Measurements from ENCODE around the gene PSMB7.

The PSMB7 gene

DNA sequence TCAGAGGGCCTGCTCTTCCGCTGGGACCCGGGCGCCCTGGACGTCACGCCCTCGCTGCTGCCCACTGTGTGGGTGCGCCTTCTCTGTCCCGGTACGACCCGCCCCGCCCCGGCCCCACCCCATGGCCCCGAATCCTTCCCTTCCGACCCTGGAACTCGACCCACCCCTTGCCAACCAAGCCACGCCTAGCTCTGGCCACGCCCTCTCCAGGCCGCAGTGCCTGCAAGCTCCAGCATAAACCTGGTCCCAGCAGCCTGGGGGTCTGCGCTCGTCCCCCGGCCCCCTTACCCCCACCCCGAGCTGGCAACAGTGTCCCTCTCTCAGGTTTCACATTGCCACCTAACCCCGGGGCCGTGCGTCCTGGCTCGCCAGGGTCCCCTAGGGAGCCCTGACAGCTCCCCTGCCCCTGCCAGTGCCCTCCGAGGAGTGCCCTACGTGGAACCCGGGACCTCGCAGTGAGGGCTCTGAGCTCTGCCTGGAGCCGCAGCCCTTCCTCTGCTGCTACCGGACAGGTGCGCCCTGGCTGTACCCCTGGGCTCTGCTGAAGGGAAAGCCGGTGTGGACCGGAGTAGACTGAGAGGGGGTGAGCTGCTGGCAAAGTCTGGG lies 38.4 kb upstream of the PSMB7 start:
- H3K9ac ChIP-seq (ENCODE audit: low read depth in 1 of 2, low read length in 2 of 2) = no peak overlapping the region
- peak overlapping the region; percentile 37 to 39 for H3K4me3 ChIP-seq (ENCODE audit: low read length in 2 of 2)
- H3K9me3 ChIP-seq (ENCODE audit: control insufficient read depth in 2 of 2, low read length in 2 of 2) = no peaks in the 10 kb centered on the region
- H3K4me1 ChIP-seq (ENCODE audit: control insufficient read depth in 2 of 2, insufficient read depth in 2 of 2, low read length in 2 of 2) = peaks cover 2% of the 10 kb centered on the region in 2 donors
- no peak overlapping the region for H3K27ac ChIP-seq (ENCODE audit: low read depth in 2 of 2, low read length in 2 of 2)
- H3K36me3 ChIP-seq (ENCODE audit: control insufficient read depth in 2 of 2, insufficient read depth in 2 of 2, low read length in 2 of 2) = no peaks in the 10 kb centered on the region
- H3K27me3 ChIP-seq (ENCODE audit: control insufficient read depth in 2 of 2, insufficient read depth in 2 of 2, low read length in 2 of 2) = peaks cover 17 to 19% of the 10 kb centered on the region in 2 donors

DNA sequence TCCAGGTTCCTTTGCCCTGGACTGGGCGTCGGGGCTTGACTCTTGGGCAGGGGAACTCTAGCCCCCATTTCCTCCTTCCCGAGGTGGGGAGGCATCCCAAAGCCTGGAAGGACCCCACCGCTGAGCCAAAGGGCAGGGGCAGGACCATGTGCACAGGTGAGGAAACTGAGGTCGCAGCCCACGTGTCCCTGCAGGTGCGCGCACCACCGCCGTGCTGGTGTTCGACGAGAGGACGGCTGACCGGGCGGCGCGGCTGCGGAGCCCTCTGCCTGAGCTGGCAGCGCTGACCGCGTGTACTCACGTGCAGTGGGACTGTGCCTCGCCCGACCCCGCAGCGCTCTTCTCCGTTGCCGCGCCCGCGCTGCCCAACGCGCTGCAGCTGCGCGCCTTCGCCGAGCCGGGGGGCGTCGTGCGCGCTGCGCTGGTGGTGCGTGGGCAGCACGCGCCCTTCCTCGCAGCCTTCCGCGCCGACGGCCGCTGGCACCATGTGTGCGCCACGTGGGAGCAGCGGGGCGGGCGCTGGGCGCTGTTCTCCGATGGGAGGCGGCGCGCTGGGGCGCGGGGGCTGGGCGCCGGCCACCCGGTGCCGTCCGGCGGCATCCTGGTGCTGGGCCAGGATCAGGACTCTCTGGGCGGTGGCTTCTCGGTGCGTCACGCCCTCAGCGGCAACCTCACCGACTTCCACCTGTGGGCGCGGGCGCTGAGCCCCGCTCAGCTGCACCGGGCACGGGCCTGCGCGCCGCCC lies 37.8 kb upstream of the PSMB7 start:
- Histone ChIP-seq H3K9me3 (ENCODE audit: control insufficient read depth in 2 of 2, low read length in 2 of 2) (no peaks in the 10 kb centered on the region), H3K27me3 (ENCODE audit: control insufficient read depth in 2 of 2, insufficient read depth in 2 of 2, low read length in 2 of 2) (peaks cover 17 to 19% of the 10 kb centered on the region in 2 donors), H3K36me3 (ENCODE audit: control insufficient read depth in 2 of 2, insufficient read depth in 2 of 2, low read length in 2 of 2) (no peaks in the 10 kb centered on the region), H3K4me1 (ENCODE audit: control insufficient read depth in 2 of 2, insufficient read depth in 2 of 2, low read length in 2 of 2) (peaks cover 2% of the 10 kb centered on the region in 2 donors), H3K9ac (ENCODE audit: low read depth in 1 of 2, low read length in 2 of 2) (no peak overlapping the region), H3K27ac (ENCODE audit: low read depth in 2 of 2, low read length in 2 of 2) (no peak overlapping the region), H3K4me3 (ENCODE audit: low read length in 2 of 2) (peak overlapping the region; percentile 37 to 39)

DNA sequence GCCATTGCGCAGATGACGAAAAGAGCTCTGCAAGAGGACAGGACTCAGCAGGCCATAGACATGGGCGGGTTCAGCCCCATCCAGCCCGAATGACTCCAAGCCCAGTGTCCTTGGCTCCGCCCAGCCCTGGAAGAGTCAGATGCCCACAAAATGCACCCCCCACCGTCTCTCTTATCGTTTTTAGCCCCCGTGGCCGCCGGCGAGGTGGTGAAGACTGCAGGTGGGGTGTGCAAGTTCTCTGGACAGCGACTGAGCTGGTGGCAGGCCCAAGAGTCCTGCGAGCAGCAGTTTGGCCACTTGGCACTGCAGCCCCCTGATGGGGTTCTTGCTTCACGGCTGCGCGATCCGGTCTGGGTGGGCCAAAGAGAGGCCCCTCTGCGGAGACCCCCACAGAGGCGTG lies 37.1 kb upstream of the PSMB7 start:
- no peak overlapping the region for H3K4me3 ChIP-seq (ENCODE audit: low read length in 2 of 2)
- no peak overlapping the region for H3K9ac ChIP-seq (ENCODE audit: low read depth in 1 of 2, low read length in 2 of 2)
- no peaks in the 10 kb centered on the region for H3K36me3 ChIP-seq (ENCODE audit: control insufficient read depth in 2 of 2, insufficient read depth in 2 of 2, low read length in 2 of 2)
- peaks cover 2% of the 10 kb centered on the region in 2 donors for H3K4me1 ChIP-seq (ENCODE audit: control insufficient read depth in 2 of 2, insufficient read depth in 2 of 2, low read length in 2 of 2)
- no peak overlapping the region for H3K27ac ChIP-seq (ENCODE audit: low read depth in 2 of 2, low read length in 2 of 2)
- H3K27me3 ChIP-seq (ENCODE audit: control insufficient read depth in 2 of 2, insufficient read depth in 2 of 2, low read length in 2 of 2) = peaks cover 17 to 19% of the 10 kb centered on the region in 2 donors
- no peaks in the 10 kb centered on the region for H3K9me3 ChIP-seq (ENCODE audit: control insufficient read depth in 2 of 2, low read length in 2 of 2)

DNA sequence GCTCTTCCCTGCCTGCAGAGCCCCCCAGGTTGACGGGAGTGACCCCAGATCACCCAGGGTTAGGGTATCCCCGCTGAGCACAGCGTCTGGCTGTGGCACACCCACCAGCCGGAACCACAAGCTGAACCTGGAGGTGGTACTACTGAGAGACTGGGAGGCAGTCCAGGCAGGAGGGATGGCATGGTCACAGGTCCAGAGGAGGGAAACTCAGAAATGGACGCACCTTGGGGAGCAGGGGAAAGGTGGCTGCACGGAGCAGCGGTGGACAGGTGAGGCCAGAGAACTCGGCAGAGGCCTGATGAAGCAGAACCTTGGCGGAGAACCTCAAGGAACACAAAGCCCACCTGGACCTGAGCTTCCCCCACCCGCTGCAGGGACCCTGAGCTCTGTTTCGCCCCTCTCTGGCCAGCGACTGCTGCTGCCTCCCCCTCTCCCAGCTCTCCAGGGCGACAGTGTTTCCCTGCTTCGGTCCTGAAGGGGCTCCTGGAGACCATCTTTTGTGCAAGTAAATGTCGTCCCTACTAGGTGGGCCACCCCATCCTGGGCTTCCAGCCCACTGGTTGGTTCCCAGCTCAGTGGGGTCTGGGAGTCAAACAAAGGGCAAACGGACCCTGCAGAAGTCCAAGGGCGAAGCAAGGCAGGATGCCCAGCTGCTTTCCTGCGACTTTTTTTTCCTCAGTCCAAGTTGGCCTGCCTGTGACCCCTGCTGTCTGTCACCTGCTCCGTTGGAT lies 35.9 kb upstream of the PSMB7 start:
- no peak overlapping the region for H3K9ac ChIP-seq (ENCODE audit: low read depth in 1 of 2, low read length in 2 of 2)
- no peaks in the 10 kb centered on the region for H3K9me3 ChIP-seq (ENCODE audit: control insufficient read depth in 2 of 2, low read length in 2 of 2)
- H3K4me1 ChIP-seq (ENCODE audit: control insufficient read depth in 2 of 2, insufficient read depth in 2 of 2, low read length in 2 of 2) = peaks cover 2% of the 10 kb centered on the region in 2 donors
- no peaks in the 10 kb centered on the region for H3K36me3 ChIP-seq (ENCODE audit: control insufficient read depth in 2 of 2, insufficient read depth in 2 of 2, low read length in 2 of 2)
- no peak overlapping the region for H3K4me3 ChIP-seq (ENCODE audit: low read length in 2 of 2)
- H3K27me3 ChIP-seq (ENCODE audit: control insufficient read depth in 2 of 2, insufficient read depth in 2 of 2, low read length in 2 of 2) = peaks cover 17 to 19% of the 10 kb centered on the region in 2 donors
- no peak overlapping the region for H3K27ac ChIP-seq (ENCODE audit: low read depth in 2 of 2, low read length in 2 of 2)

DNA sequence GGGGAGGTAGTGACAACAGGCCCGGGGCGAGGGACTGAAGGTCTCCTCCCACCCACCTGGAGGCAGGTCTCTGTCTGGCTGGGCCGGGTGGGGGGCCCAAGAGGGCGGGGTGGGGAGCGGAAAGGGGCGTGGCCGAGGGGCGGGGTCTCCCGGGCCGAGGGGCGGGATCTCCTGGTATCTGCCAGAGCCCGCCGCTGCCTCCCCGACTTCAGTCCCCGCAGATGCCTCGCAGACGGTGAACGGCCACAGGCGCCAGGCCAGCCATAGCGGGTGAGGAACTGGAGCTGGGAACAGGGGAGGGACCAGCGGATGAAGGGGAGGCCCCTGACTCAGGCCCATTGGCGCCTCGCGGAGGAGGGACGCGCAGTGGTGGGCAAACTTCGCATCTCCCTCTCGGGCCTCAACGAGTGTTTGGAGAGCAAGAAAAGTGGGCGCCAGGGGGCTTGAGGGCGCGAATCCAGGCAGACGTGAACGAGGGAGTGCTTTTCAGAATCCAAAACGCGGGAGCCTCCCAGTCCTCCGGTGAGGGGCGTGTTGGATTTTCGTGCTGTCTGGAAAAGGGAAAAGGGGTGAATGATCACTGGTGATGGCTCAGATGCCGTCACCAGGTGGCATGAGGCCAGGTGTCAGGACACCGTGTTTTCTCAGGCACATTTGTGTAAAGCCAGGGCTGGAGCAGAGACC lies 35.1 kb upstream of the PSMB7 start, which contains the start of gene ADGRD2:
TSS of gene ADGRD2 (plus strand) at position 211 of the 684 bp plus-strand sequence. CDS start 1,216 bp downstream, outside the sequence.
- no peak within 1 kb of the TSS for H3K27ac ChIP-seq (ENCODE audit: low read depth in 2 of 2, low read length in 2 of 2)
- H3K4me1 ChIP-seq (ENCODE audit: control insufficient read depth in 2 of 2, insufficient read depth in 2 of 2, low read length in 2 of 2) = peaks cover 2% of the 10 kb centered on the region in 2 donors
- H3K9ac ChIP-seq (ENCODE audit: low read depth in 1 of 2, low read length in 2 of 2) = no peak within 1 kb of the TSS
- H3K9me3 ChIP-seq (ENCODE audit: control insufficient read depth in 2 of 2, low read length in 2 of 2) = no peaks in the 10 kb centered on the region
- peaks cover 17 to 19% of the 10 kb centered on the region in 2 donors for H3K27me3 ChIP-seq (ENCODE audit: control insufficient read depth in 2 of 2, insufficient read depth in 2 of 2, low read length in 2 of 2)
- H3K4me3 ChIP-seq (ENCODE audit: low read length in 2 of 2) = no peak within 1 kb of the TSS
- H3K36me3 ChIP-seq (ENCODE audit: control insufficient read depth in 2 of 2, insufficient read depth in 2 of 2, low read length in 2 of 2) = no peaks in the 10 kb centered on the region

DNA sequence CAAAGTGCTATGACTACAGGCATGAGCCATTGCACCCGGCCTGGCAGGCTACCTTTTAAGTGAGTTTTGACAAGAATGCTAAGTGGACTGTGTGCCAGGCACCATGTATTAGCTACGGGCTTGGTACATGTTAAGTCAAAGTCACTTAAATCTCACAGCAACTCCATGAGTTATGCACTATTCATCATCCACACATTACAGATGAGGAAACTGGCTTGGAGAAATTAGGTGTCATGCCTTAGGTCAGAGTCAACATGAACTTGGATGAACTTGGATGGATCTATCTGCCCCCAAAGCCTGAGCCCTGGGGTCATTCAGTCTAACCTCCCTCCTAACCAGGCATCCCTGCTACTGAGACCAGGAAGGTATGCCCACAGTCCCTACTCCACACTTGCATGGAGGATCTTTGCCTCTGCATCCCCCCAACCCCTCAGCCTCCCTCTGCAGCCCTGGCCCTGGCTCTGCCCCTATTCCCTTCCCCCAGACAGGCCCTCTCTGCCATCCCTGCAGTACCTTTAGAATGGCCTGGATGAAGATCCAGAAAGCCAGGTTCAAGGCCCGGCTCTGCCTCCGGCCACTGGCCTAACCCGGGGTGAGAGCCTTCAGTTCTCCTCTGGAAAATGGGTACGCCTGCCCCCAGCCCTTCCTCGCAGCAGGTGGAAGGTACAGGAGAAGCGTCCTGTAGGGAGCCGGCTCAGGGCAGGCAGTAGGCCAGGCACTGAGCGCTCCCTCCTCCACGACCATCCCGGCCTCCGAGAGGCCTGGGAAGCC lies 34.3 kb upstream of the PSMB7 start:
- Histone ChIP-seq H3K4me1 (ENCODE audit: control insufficient read depth in 2 of 2, insufficient read depth in 2 of 2, low read length in 2 of 2) (peaks cover 2% of the 10 kb centered on the region in 2 donors), H3K27ac (ENCODE audit: low read depth in 2 of 2, low read length in 2 of 2) (no peak overlapping the region), H3K4me3 (ENCODE audit: low read length in 2 of 2) (no peak overlapping the region), H3K27me3 (ENCODE audit: control insufficient read depth in 2 of 2, insufficient read depth in 2 of 2, low read length in 2 of 2) (peaks cover 17 to 19% of the 10 kb centered on the region in 2 donors), H3K9me3 (ENCODE audit: control insufficient read depth in 2 of 2, low read length in 2 of 2) (no peaks in the 10 kb centered on the region), H3K9ac (ENCODE audit: low read depth in 1 of 2, low read length in 2 of 2) (no peak overlapping the region), H3K36me3 (ENCODE audit: control insufficient read depth in 2 of 2, insufficient read depth in 2 of 2, low read length in 2 of 2) (no peaks in the 10 kb centered on the region)

DNA sequence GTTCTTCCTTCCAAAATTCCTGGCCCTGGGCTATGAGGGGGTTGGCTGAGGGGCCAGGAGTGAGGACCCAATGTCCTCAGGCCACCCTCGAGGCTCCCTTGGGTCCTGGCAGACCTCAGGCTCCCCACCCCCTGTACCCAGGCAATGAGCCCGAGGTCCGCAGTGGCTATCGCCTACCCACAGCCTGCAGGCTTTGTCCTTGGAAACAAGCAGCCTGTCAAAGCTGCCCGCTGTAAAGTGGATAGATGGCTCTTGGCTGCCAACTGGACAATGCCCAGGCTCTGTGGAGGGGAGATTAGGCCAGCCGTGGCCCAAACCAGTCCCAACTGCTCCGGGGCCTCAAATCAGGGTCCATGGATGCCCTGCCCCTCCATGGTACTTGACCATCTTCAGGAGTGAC lies 32.8 kb upstream of the PSMB7 start:
- Histone ChIP-seq H3K27me3 (ENCODE audit: control insufficient read depth in 2 of 2, insufficient read depth in 2 of 2, low read length in 2 of 2) (peaks cover 17 to 19% of the 10 kb centered on the region in 2 donors), H3K4me1 (ENCODE audit: control insufficient read depth in 2 of 2, insufficient read depth in 2 of 2, low read length in 2 of 2) (peaks cover 0 to 2% of the 10 kb centered on the region in 2 donors), H3K36me3 (ENCODE audit: control insufficient read depth in 2 of 2, insufficient read depth in 2 of 2, low read length in 2 of 2) (no peaks in the 10 kb centered on the region), H3K9ac (ENCODE audit: low read depth in 1 of 2, low read length in 2 of 2) (no peak overlapping the region), H3K9me3 (ENCODE audit: control insufficient read depth in 2 of 2, low read length in 2 of 2) (no peaks in the 10 kb centered on the region), H3K4me3 (ENCODE audit: low read length in 2 of 2) (no peak overlapping the region), H3K27ac (ENCODE audit: low read depth in 2 of 2, low read length in 2 of 2) (no peak overlapping the region)

DNA sequence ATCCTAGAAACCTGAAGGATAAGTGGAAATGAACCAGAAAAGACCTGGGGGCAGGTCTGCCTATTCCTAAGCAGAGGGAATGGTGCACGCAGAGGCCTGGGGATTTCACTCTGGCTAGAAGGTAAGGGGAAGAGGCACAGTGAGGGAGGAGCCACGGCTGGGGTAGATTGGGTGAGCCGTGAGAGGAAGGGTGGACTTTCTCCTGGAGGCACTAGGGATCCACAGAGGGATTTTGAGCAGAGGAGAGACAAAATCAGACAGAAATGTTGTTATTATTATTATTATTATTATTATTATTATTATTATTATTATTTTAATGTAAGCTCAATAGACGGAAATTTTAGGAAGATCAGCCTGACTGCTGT lies 32.0 kb upstream of the PSMB7 start:
- Histone ChIP-seq H3K36me3 (ENCODE audit: control insufficient read depth in 2 of 2, insufficient read depth in 2 of 2, low read length in 2 of 2) (no peaks in the 10 kb centered on the region), H3K27ac (ENCODE audit: low read depth in 2 of 2, low read length in 2 of 2) (no peak overlapping the region), H3K4me3 (ENCODE audit: low read length in 2 of 2) (no peak overlapping the region), H3K27me3 (ENCODE audit: control insufficient read depth in 2 of 2, insufficient read depth in 2 of 2, low read length in 2 of 2) (peaks cover 14 to 16% of the 10 kb centered on the region in 2 donors), H3K9me3 (ENCODE audit: control insufficient read depth in 2 of 2, low read length in 2 of 2) (no peaks in the 10 kb centered on the region), H3K9ac (ENCODE audit: low read depth in 1 of 2, low read length in 2 of 2) (no peak overlapping the region), H3K4me1 (ENCODE audit: control insufficient read depth in 2 of 2, insufficient read depth in 2 of 2, low read length in 2 of 2) (no peaks in the 10 kb centered on the region)

DNA sequence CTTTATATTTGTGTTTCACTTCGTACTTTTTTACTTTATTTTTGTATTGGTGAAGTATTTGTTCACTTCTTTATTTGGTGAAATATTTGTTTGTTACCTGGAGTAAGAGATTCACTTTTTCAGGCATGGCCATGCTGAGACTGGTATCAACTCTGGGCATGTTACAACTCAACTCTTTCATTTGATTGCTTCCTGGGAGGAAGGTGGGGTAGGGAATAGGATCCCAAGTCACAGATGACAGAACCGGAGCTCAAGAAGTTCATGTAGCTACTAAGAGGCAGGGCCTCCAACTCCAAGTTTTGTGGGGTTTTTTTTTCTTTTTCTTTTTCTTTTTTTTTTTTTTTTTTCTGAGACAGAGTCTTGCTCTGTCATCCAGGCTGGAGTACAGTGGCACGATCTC lies 28.9 kb upstream of the PSMB7 start:
- Histone ChIP-seq H3K36me3 (ENCODE audit: control insufficient read depth in 2 of 2, insufficient read depth in 2 of 2, low read length in 2 of 2) (no peaks in the 10 kb centered on the region), H3K27ac (ENCODE audit: low read depth in 2 of 2, low read length in 2 of 2) (no peak overlapping the region), H3K27me3 (ENCODE audit: control insufficient read depth in 2 of 2, insufficient read depth in 2 of 2, low read length in 2 of 2) (peaks cover 0 to 2% of the 10 kb centered on the region in 2 donors)

More for the DNA sequence above, 28.9 kb upstream of the PSMB7 start:
- H3K4me3 ChIP-seq (ENCODE audit: low read length in 2 of 2) = no peak overlapping the region
- H3K9me3 ChIP-seq (ENCODE audit: control insufficient read depth in 2 of 2, low read length in 2 of 2) = no peaks in the 10 kb centered on the region
- H3K4me1 ChIP-seq (ENCODE audit: control insufficient read depth in 2 of 2, insufficient read depth in 2 of 2, low read length in 2 of 2) = no peaks in the 10 kb centered on the region
- H3K9ac ChIP-seq (ENCODE audit: low read depth in 1 of 2, low read length in 2 of 2) = no peak overlapping the region
